ENCODE results near the gene PAGR1.
"Not testable (repeated sequence)": the region's sequence is repeated elsewhere in the genome, so short reads cannot be mapped to it uniquely, and the experiment has no call there.

Gene PAGR1

DNA sequence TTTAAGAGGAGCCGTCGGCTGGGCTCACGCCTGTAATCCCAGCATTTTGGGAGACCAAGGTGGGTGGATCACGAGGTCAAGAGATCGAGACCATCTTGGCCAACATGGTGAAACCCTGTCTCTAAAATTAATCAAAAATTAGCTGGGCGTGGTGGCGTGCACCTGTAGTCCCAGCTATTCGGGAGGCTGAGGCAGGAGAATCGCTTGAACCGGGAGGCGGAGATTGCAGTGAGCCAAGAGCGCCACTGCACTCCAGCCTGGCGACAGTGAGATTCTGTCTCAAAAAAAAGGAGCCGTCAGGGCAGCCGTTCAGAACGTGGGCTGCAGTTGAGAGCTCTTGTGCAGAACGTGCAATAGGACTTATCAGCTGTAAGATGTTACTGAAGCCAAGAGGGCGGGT lies 22.8 kb upstream of the PAGR1 start:
- DNase-seq = not testable (repeated sequence)

DNA sequence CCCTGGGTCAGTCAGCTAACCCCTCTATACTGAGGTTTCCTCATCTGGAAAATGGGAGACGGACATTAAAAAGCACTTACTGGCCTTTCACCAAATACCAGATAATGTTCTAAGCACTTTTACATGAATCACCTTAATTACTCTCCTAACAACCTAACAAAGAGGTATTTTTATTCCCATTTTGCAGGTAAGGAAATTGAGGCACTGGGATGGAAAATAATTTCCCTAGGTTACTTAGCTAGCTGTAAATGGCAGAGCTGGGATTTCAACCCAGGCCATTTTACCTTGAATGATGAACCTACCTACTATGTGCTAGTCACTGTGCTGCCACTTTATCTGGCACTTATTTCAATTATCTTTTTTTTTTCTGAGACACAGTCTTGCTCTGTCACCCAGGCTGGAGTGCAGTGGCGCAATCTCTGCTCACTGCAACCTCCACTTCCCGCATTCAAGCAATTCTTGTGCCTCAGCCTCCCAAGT lies 21.7 kb upstream of the PAGR1 start:
- no peak for DNase-seq

DNA sequence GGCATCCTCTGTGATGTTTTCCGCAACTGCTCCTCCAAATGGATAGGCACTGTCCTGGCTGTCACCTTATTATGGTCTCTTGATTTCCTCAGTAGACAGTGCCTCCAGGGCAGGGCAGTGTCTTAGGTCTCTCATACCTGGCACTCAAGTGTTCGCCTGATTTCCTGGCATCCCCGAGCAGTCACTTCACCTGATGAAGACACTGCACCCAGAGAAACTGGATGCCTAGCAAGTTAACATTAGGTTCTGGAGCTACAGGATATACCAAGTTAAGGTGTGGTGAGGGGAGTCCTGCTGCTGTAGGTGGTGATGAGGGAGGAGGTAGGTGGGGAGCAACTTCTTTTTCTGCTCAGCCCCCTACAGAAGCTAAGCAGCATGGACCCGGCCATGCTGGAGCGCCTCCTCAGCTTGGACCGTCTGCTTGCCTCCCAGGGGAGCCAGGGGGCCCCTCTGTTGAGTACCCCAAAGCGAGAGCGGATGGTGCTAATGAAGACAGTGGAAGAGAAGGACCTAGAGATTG lies 13.5 kb upstream of the PAGR1 start:
- DNase-seq = no peak

DNA sequence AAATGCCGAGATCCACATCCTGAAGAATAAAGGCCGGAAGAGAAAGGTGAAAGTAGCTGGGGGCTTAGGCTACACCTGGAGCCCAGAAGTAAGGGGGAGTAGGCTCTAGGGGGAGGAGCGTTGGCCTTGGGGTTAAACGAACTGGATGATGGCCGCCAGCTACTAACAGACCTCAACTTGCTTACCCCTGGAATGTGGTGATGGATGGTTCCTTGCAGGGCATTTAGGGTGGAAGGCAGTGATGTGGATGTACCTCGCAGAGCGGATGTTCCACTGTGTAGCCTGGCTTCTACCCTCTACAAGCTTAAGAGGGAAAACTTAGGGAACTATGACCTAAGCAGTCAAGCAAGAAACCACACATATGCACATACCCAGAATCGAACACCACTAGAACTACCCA lies 11.9 kb upstream of the PAGR1 start:
- no peak for DNase-seq

DNA sequence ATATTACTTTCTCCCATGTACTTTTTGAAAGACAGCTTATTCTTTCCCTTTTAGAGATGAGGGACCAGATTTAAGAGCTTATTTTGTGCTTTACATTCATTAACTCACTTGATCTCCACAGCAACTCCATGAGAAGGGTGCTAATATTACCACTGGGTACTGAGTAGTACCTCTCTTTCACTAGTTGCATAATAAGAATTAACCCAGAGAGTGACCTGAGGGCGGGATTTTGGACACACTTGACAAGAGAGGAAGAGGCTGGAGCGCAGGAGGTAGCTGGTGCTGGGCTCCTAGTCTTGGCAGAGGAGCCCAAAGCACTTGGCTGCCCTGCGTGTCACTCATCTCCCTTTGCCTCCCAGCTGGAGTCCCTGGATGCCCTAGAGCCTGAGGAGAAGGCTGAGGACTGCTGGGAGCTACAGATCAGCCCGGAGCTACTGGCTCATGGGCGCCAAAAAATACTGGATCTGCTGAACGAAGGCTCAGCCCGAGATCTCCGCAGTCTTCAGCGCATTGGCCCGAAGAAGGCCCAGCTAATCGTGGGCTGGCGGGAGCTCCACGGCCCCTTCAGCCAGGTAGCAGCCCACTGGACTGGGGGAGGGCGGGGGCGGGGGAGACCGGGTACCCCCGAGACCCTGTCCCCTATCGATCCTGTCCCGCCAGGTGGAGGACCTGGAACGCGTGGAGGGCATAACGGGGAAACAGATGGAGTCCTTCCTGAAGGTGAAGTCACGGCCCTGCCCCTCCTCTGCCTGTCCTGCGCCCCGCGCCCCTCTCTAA lies 11.3 kb upstream of the PAGR1 start:
- no peak for DNase-seq

DNA sequence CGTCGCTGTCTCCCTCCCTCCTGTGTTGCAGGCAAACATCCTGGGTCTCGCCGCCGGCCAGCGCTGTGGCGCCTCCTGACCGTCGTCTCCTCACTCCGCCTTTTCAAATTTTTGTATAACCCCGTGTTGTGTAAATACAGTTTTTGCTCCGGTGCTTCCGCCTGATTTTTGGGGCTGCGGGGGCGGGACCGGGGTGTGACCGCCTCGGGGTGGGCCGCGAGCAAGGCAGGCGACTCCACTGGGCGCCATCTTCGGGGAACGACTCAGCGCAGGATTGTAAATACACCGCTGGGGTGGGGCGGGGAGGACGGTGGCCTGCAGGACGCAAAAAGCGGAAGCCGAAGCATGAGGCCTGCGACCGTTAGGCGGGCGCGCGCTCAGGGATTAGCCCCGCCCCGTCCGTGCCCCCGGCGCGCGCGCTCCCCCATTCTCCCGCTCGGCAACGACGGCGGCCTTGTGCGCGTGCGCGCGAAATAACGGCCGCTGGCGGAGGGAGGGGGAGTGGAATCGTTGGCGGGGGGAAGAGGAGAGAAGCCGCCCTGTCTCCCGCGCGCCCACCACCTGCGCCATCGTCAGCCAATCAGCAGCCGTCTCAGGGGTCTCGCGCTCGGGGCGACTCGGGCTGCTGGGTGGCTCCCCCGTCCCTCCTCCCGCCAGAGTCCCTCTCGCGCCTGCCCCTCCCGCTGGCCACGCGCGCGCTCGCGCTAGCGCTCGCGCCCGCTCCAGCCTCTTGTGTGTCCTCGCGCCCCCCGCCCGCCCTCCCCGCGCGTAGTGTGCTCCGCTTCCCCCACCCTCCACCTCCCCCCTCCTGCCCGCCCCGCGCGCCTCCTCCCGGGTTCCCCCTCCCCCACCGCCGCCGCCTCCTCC lies 10.5 kb upstream of the PAGR1 start:
- peak; percentile 97 for DNase-seq

DNA sequence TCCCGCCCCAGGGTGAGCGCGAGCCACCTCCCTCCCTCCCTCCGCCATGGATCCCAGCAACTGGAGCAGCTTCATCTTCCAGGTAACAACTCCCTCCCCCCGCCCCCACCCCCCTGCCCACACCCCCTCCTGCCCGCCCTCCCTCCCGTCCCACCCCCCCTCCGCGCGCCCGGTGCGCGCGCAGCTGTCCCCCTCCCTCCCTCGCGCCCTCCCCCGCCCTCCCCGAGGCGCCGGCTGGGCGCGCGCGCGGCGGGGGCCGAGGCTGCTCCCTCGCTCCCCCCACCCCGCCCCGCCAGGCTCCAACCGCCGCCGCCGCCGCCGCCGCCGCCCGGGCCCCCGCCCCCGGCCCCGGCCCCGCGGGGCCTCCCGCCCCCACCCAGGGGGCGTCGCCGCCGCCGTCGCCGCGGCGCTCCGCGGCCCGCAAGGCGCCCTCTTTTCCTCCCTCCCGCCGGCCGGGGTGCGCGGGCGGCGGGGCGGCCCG lies 9.8 kb upstream of the PAGR1 start, which contains the start of gene MAZ:
Gene MAZ, plus strand, starts transcription at position 431 of the 481 bp plus-strand sequence. CDS start 173 bp downstream, outside the sequence.
- peak; percentile 70 for DNase-seq

DNA sequence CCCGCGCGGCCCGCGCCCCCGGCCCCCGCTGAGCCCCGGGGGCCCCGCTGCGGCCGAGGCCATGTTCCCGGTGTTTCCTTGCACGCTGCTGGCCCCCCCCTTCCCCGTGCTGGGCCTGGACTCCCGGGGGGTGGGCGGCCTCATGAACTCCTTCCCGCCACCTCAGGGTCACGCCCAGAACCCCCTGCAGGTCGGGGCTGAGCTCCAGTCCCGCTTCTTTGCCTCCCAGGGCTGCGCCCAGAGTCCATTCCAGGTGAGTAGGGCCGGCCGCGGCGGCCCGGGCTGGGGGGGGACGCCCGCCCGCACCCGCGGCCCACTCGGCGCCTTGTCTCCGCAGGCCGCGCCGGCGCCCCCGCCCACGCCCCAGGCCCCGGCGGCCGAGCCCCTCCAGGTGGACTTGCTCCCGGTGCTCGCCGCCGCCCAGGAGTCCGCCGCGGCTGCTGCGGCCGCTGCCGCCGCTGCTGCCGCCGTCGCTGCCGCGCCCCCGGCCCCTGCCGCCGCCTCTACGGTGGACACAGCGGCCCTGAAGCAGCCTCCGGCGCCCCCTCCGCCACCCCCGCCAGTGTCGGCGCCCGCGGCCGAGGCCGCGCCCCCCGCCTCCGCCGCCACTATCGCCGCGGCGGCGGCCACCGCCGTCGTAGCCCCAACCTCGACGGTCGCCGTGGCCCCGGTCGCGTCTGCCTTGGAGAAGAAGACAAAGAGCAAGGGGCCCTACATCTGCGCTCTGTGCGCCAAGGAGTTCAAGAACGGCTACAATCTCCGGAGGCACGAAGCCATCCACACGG lies 9.1 kb upstream of the PAGR1 start:
- peak; percentile 67 for DNase-seq

DNA sequence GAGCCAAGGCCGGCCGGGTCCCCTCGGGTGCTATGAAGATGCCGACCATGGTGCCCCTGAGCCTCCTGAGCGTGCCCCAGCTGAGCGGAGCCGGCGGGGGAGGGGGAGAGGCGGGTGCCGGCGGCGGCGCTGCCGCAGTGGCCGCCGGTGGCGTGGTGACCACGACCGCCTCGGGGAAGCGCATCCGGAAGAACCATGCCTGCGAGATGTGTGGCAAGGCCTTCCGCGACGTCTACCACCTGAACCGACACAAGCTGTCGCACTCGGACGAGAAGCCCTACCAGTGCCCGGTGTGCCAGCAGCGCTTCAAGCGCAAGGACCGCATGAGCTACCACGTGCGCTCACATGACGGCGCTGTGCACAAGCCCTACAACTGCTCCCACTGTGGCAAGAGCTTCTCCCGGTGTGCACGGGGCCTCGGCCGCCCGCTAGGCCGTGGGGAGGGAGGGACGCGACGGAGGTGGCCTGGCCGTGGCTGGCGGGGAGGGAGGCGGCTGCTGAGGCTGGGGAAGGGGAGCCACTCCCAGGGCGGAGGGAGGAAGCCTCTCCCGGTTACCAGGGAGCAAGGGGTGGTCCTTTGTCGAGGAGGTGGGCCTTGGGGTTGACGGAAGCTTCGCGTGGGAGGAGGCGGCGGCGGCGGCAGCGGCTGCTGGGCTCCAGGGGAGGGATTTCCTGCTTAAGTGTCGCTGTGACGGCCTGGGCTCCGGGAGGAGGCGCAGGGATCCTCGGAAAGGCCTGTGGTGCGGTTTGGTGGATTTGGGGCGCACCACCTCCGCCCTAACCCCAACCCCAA lies 8.3 kb upstream of the PAGR1 start:
- DNase-seq = peak; percentile 77

DNA sequence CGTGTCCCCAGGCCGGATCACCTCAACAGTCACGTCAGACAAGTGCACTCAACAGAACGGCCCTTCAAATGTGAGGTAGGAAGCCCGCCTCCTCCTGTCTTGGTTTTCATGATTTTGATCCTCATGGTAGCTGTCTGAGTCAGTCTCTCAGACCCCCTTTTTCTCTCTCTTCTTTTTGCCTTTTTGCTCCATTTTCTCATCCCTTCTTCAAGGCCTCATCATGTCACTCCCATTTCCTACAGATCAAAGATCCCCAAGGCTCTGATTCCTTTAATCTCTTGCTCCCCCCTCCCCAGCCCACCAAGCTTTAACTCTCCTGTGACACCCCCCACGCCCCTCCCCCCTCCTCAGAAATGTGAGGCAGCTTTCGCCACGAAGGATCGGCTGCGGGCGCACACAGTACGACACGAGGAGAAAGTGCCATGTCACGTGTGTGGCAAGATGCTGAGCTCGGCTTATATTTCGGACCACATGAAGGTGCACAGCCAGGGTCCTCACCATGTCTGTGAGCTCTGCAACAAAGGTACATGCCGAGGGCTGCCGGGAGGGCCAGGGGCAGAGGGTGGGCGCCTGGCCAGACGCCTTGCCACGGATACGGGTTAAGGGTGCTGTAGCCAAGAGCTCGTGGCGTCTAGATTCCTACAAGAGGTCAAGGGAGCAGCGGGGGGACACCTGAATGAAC lies 7.6 kb upstream of the PAGR1 start:
- no peak for DNase-seq

DNA sequence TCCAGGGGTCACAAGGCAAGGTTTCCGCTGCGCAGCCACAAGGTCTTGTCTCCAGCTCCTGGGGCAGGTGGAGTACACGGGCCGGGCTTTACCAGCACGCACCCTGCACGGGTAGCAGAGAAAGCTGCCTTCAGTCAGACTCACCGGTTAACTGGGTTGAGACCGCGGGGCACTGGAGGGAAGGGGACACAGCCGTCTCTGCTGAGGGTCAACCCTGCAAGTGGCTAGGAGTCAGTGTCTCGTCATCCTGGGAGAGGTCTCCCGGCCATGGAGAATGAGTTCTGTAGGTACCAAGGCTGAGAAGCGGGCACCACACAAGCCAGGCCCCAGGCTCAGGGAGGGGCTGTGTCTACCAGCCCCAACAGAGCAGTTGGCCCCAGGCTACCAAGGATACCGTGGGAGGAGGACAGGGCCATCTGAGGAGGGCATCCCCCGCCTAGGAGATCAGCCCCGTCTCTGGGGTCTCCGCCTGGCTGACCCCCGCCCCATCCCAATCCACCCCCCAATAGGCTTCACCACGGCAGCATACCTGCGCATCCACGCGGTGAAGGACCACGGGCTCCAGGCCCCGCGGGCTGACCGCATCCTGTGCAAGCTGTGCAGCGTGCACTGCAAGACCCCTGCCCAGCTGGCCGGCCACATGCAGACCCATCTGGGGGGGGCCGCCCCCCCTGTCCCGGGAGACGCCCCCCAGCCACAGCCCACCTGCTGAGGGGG lies 6.8 kb upstream of the PAGR1 start:
- no peak for DNase-seq

DNA sequence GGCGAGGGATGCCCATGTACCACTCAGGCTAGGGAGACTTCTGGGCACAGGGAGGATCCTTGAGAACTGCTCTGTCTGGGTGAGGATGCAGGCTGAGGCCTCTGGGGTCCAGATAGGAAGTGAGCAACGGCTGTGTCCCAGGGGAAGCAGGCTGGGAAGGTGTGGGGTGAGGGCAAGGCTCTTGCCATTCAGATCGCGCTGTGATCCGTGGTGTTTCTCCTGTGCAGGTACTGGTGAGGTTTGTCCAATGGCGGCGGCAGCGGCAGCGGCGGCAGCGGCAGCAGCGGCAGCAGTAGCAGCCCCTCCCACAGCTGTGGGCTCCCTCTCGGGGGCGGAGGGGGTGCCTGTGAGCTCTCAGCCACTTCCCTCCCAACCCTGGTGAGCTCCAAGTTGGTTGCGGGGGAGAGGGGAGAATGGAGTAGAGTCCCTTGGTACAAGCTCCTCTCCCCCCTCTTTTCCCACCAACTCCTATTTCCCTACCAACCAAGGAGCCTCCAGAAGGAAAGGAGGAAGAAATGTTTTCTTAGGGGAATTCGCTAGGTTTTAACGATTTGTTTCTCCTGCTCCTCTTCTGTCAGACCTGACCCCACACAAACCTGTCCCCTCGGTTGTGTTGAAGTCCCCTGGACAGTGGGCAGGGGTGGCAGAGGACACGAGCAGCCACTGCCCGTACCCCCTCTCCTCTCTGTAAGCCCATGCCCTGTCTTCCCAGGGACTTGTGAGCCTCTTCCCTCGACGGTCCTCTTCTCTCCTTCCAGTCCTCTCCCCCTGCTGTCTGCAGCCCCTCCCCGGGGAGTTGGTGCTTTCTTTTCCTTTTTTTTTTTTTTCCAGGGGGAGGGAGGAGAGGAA lies 5.9 kb upstream of the PAGR1 start:
- no peak for DNase-seq

DNA sequence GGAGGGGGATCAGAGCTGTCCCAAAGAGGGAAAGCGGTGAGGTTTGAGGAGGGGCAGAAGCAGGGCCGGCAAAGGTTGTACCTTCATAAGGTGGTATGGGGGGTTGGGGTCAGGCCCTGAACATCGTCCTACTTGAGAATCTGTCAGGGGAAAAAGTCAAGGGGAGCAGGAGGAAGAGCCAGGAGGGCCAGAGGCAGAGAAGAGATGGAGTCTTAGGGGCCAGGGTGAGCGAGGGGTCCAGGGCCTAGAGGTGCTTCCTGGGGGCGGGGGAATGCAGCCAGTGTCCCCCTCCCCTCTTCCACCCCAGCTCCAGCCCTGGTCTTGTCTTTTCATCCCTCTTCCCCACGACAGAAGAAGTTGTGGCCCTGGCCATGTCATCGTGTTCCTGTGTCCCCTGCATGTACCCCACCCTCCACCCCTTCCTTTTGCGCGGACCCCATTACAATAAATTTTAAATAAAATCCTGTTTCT lies 5.2 kb upstream of the PAGR1 start:
- no peak for DNase-seq

DNA sequence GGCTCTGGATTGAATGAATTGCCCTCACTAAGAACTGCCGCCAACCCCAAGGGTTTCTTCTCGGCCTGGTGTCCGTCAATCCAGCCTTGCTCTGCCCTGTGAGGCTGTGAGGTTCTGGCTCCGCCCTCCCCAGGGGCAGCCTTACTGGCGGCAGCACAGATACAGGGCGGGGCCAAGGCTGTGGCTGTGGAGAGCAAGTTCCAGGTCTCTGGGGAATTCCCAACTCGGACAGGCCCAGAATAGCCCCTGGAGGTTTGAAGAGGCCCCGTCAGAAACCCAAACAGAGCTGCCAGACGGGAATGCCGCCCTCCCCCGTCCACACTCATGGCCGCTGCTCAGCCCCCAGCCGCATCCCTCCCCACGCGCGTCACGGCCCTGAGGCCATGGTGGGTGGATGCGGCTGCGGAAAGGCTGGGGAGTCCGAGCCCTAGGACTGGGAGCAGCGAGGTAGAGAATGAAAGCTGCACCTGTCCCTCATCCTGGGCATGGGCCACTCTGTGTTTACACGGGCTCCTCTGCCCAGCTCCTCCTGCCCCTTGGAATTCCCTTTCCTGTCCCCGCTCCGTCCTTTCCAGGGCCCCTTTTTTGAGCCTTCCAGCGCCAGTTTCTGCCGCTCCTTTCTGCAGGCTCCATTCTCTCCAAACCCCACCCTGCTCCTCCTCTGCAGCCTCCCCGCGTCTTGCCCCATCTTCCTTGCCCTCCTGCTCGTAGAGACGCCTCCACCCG lies 4.6 kb upstream of the PAGR1 start:
- DNase-seq = peak; percentile 80

DNA sequence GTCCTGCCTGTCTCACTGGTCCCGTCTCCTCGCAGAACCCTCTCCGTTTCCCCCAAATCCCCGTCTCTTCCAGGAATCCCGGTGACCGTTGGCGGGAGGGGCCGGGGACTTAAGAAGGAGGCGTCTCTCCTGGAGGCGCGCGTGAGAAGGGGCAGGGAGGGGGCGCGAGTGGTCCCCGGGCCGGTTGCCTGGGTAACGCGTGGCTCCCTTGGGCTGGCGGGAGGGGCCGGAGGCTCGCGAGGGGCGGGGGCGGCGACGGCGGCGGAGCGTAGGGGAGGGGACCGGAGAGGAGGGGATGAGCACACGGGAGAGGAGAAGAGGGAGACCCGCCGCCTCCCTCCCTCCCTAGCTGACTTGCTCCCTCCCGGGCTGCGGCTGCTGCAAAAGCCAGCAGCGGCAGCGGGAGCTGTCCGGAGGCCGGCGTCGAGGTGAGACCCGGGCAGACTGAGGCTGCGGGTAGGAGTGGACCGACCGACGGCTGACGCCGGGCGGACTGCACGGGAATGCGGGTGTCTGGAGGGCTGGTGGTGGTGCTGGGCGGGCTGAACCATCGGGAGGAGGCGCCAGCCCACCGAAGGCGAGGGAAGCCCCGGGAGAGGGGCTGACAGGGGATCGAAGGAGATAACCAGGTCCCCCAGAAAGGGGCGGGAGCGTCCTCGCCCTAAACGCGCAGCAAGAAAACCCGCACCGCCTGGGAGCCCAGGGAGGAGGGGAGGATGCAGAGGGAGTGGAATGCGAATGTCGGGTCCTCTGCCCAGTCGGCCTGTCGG lies 3.9 kb upstream of the PAGR1 start, which contains the start of gene PRRT2:
Gene PRRT2, plus strand, starts transcription at position 298 of the 770 bp plus-strand sequence. CDS start 862 bp downstream, outside the sequence.
- no peak for DNase-seq

DNA sequence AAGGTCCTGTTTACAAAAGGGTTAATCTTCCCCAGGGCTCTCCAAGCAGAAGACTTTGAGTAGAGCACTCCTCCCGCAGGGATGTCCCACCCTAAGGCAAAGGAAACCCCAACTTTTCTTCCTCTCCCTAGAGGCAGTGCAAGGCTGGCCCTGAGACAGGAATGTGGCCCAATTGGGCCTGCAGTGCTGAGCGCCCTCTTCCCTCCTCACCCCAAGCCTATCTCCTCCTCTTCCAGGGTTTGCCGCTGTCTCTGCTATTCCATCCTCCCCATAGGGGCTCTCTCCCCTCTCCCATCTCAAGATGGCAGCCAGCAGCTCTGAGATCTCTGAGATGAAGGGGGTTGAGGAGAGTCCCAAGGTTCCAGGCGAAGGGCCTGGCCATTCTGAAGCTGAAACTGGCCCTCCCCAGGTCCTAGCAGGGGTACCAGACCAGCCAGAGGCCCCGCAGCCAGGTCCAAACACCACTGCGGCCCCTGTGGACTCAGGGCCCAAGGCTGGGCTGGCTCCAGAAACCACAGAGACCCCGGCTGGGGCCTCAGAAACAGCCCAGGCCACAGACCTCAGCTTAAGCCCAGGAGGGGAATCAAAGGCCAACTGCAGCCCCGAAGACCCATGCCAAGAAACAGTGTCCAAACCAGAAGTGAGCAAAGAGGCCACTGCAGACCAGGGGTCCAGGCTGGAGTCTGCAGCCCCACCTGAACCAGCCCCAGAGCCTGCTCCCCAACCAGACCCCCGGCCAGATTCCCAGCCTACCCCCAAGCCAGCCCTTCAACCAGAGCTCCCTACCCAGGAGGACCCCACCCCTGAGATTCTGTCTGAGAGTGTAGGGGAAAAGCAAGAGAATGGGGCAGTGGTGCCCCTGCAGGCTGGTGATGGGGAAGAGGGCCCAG lies 3.0 kb upstream of the PAGR1 start:
- no peak for DNase-seq

All from activated CD4-positive, CD25-positive, alpha-beta regulatory T cell treated with anti-CD3 and anti-CD28 coated beads, Interleukin-2, amount 50 U/mL, for 72 hours (primary cell).